Sigmoid colon (tissue), 7 donors: ENCODE data around the gene ABLIM1. TPM values are rescaled to one million over a fixed set of nuclear protein-coding genes. Genes with fewer than 3 reads are reported as not detected.
A peak's percentile ranks its signal among the peaks of the same experiment; 100 is the strongest.

Experiments
- DNase-seq: peaks from one replicate; pipeline ENCODE4 v3.0.0-alpha.2; 2019
- H3K27ac ChIP-seq, 4 donors: fragments of 200-600 bp; sonication (generic); one replicate each; pipeline ENCODE4 v1.5.1; 2016 to 2019; ENCODE audit warnings: mild to moderate bottlenecking in 1 of 4
- H3K27me3 ChIP-seq, 3 donors: fragments of 200-600 bp; sonication (generic); one replicate each; pipeline ENCODE4 v1.5.1; 2019; ENCODE audit warnings: mild to moderate bottlenecking in 1 of 3
- H3K36me3 ChIP-seq, 4 donors: fragments of 200-600 bp; sonication (generic); one replicate each; pipeline ENCODE4 v1.5.1; 2016 to 2019
- H3K4me1 ChIP-seq, 4 donors: fragments of 200-600 bp; sonication (generic); one replicate each; pipeline ENCODE4 v1.5.1; 2017 to 2019
- H3K4me3 ChIP-seq, 4 donors: fragments of 200-600 bp; sonication (generic); one replicate each; pipeline ENCODE4 v1.5.1; 2017 to 2019; ENCODE audit warnings: mild to moderate bottlenecking in 2 of 4, moderate library complexity in 1 of 4
- H3K9me3 ChIP-seq, 4 donors: fragments of 200-600 bp in 3 of 4; sonication (generic) in 3 of 4; one replicate each; pipeline versions ENCODE4 v1.5.1 to v1.6.1; 2013 to 2019
- CTCF ChIP-seq, 4 experiments: fragments of 450-650 bp in 3 of 4; fragments of 200-600 bp in 1 of 4; IDR thresholded peaks; one replicate each; pipeline ENCODE4 v1.5.1; 2016 to 2019; ENCODE audit warnings: antibody characterized with exemption in 4 of 4, mild to moderate bottlenecking in 3 of 4, moderate library complexity in 2 of 4
- EP300 ChIP-seq, 4 donors: sonication (generic); formaldehyde crosslinking; IDR thresholded peaks; one replicate each; pipeline ENCODE4 v1.6.1; 2017; ENCODE audit warnings: antibody characterized with exemption in 4 of 4
- POLR2A ChIP-seq, 2 donors: fragments of 450-650 bp; IDR thresholded peaks; one replicate each; pipeline ENCODE4 v1.6.1; 2016; ENCODE audit warnings: antibody characterized with exemption in 2 of 2, mild to moderate bottlenecking in 2 of 2, moderate library complexity in 2 of 2
- POLR2AphosphoS5 ChIP-seq, 4 donors: sonication (generic); formaldehyde crosslinking; IDR thresholded peaks; one replicate each; pipeline ENCODE4 v1.6.1; 2017; ENCODE audit warnings: antibody characterized with exemption in 4 of 4
- WGBS, 2 donors: extraction: QIAGEN DNeasy Blood & Tissue Kit; methylation state at CpG; one replicate each; pipeline ENCODE4 v1.1.7; 2013; 5-methylcytosine and 5-hydroxymethylcytosine counted together
- intact Hi-C: fragments of 100-400 bp; cut with DNase I; formaldehyde crosslinking; loops from one replicate; pipeline ENCODE4 v1.15.1; 2023
- polyA plus RNA-seq, 3 donors: library from polyadenylated mRNA; stranded (reverse); fragments of 200-250 nt; gene quantifications; one replicate each; pipeline ENCODE4 v1.2.3, GENCODE V29; 2013
- total RNA-seq, 4 donors: library from RNA; depleted of rRNA; stranded (reverse); fragments of >200 nt; gene quantifications; one replicate each; pipeline ENCODE4 v1.1.0, GENCODE V29; 2016
- donor health status: healthy with polysubstance abuse.
- donor health status: Bipolar disorder and iron deficiency.
- donor health status: healthy.

Gene ABLIM1
- total and polyA plus RNA-seq, 7 donors: 41.9 to 127 (median 49.5) TPM

GRCh38 chr10:114474989-114475388, 183.1 kb downstream of the ABLIM1 start:
- Histone ChIP-seq H3K4me3 (no peak overlapping the region), H3K4me1 (peaks cover 0 to 9% (median 4%) of the 10 kb centered on the region in 4 donors), H3K9me3 (no peaks in the 10 kb centered on the region), H3K27me3 (no peaks in the 10 kb centered on the region), H3K27ac (no peak overlapping the region), H3K36me3 (no peaks in the 10 kb centered on the region)
- TF ChIP-seq EP300 (IDR thresholded peaks at IDR 0.05): no peak
- no peak for DNase-seq
- 95 to 96% methylated on average over 5 of the region's 5 CpGs for WGBS, 2 donors
- intact Hi-C loops: loop anchor here (5.0 to 10.0 kb wide), 3 partner anchors 72 to 650 kb away; no protein-coding TSS in a partner anchor

GRCh38 chr10:114473776-114474175, 184.3 kb downstream of the ABLIM1 start:
- DNase-seq: no peak
- H3K27me3 ChIP-seq: no peaks in the 10 kb centered on the region
- no peaks in the 10 kb centered on the region for H3K9me3 ChIP-seq
- H3K27ac ChIP-seq: peak overlapping the region in 1 of 4 donors; percentile 9
- H3K4me1 ChIP-seq: peaks cover 0 to 3% (median 0%) of the 10 kb centered on the region in 4 donors
- H3K4me3 ChIP-seq: no peak overlapping the region
- 45 to 74% methylated on average over 3 of the region's 3 CpGs for WGBS, 2 donors
- TF ChIP-seq CTCF (IDR thresholded peaks at IDR 0.05): no peak
- no peak for TF ChIP-seq POLR2A (IDR thresholded peaks at IDR 0.05)
- TF ChIP-seq POLR2AphosphoS5 (IDR thresholded peaks at IDR 0.05): no peak
- TF ChIP-seq EP300 (IDR thresholded peaks at IDR 0.05): no peak
- H3K36me3 ChIP-seq: no peaks in the 10 kb centered on the region
- intact Hi-C loops: loop anchor here (5.0 to 10.0 kb wide), 3 partner anchors 74 to 651 kb away; no protein-coding TSS in a partner anchor

- no peak for DNase-seq
- WGBS, 2 donors: 33 to 72% methylated on average over 4 of the region's 4 CpGs
- no peaks in the 10 kb centered on the region for H3K27me3 ChIP-seq
- no peak for TF ChIP-seq POLR2A (IDR thresholded peaks at IDR 0.05)
- TF ChIP-seq CTCF (IDR thresholded peaks at IDR 0.05): no peak
- TF ChIP-seq EP300 (IDR thresholded peaks at IDR 0.05): no peak
- TF ChIP-seq POLR2AphosphoS5 (IDR thresholded peaks at IDR 0.05): no peak
- H3K4me3 ChIP-seq: no peak overlapping the region
- intact Hi-C loops: loop anchor here (5.0 to 10.0 kb wide), 3 partner anchors 74 to 652 kb away; no protein-coding TSS in a partner anchor
- H3K4me1 ChIP-seq: peaks cover 0 to 3% (median 0%) of the 10 kb centered on the region in 4 donors
- no peaks in the 10 kb centered on the region for H3K9me3 ChIP-seq
- peak overlapping the region in 1 of 4 donors; percentile 17 for H3K27ac ChIP-seq
- no peaks in the 10 kb centered on the region for H3K36me3 ChIP-seq
Measured at GRCh38 chr10:114472877-114473253, 185.2 kb downstream of the ABLIM1 start.

GRCh38 chr10:114471906-114472876, 185.9 kb downstream of the ABLIM1 start:
- H3K4me3 ChIP-seq: no peak overlapping the region
- peaks cover 0 to 3% (median 0%) of the 10 kb centered on the region in 4 donors for H3K4me1 ChIP-seq
- DNase-seq: no peak
- H3K27ac ChIP-seq: peak overlapping the region in 2 of 4 donors; percentile 14 to 17
- H3K36me3 ChIP-seq: no peaks in the 10 kb centered on the region
- WGBS, 2 donors: 71 to 80% methylated on average over 11 of the region's 11 CpGs
- TF ChIP-seq EP300 (IDR thresholded peaks at IDR 0.05) (no peak), POLR2A (IDR thresholded peaks at IDR 0.05) (no peak), POLR2AphosphoS5 (IDR thresholded peaks at IDR 0.05) (no peak), CTCF (IDR thresholded peaks at IDR 0.05) (no peak)
- H3K9me3 ChIP-seq: no peaks in the 10 kb centered on the region
- H3K27me3 ChIP-seq: no peaks in the 10 kb centered on the region
- intact Hi-C loops: loop anchor here (5.0 to 10.0 kb wide), 3 partner anchors 75 to 653 kb away; no protein-coding TSS in a partner anchor
